ENCODE measurements around the gene LPAR2. TPM values are rescaled to one million over a fixed set of nuclear protein-coding genes. Genes with fewer than 3 reads are reported as not detected.
"Not testable (repeated sequence)": the region's sequence is repeated elsewhere in the genome, so short reads cannot be mapped to it uniquely, and the experiment has no call there.

LPAR2 gene
- total and polyA plus RNA-seq, 4 donors: 5.1 to 42.4 (median 19.5) TPM

GRCh38 chr19:19672816-19673215 is 44.8 kb upstream of the LPAR2 start:
- H3K36me3 ChIP-seq (ENCODE audit: control insufficient read depth in 4 of 4, insufficient read depth in 4 of 4, low read length in 4 of 4): peaks cover 1 to 12% (median 3%) of the 10 kb centered on the region in 4 donors

GRCh38 chr19:19670070-19670551 is 42.1 kb upstream of the LPAR2 start:
- WGBS, 2 donors: 79 to 92% methylated on average over 10 of the region's 10 CpGs
- Histone ChIP-seq H3K9me3 (ENCODE audit: control insufficient read depth in 4 of 4, insufficient read depth in 3 of 4, low read length in 3 of 4) (peaks cover 0 to 4% (median 0%) of the 10 kb centered on the region in 4 donors), H3K27me3 (ENCODE audit: control insufficient read depth in 3 of 3, insufficient read depth in 3 of 3, low read length in 2 of 3) (no peaks in the 10 kb centered on the region), H3K4me3 (no peak overlapping the region), H3K36me3 (ENCODE audit: control insufficient read depth in 4 of 4, insufficient read depth in 4 of 4, low read length in 4 of 4) (peaks cover 0 to 2% (median 0%) of the 10 kb centered on the region in 4 donors), H3K4me1 (ENCODE audit: control insufficient read depth in 5 of 5, insufficient read depth in 5 of 5, low read length in 5 of 5) (peaks cover 0 to 11% (median 4%) of the 10 kb centered on the region in 5 donors), H3K9ac (ENCODE audit: insufficient read depth in 1 of 2, low read length in 2 of 2) (peak overlapping the region in 1 of 2 donors; percentile 37), H3K27ac (ENCODE audit: low read depth in 1 of 2, low read length in 1 of 2) (no peak overlapping the region)
- ATAC-seq (ENCODE audit: insufficient read depth, low FRiP score): no peak
- TF ChIP-seq CTCF (IDR thresholded peaks at IDR 0.05; ENCODE audit: control extremely low read depth, extremely low read depth): no peak
- no peak for DNase-seq

More at GRCh38 chr19:19672816-19673215, 44.8 kb upstream of the LPAR2 start:
- no peaks in the 10 kb centered on the region for H3K27me3 ChIP-seq (ENCODE audit: control insufficient read depth in 3 of 3, insufficient read depth in 3 of 3, low read length in 2 of 3)
- ATAC-seq (ENCODE audit: insufficient read depth, low FRiP score): no peak
- no peak for TF ChIP-seq CTCF (IDR thresholded peaks at IDR 0.05; ENCODE audit: control extremely low read depth, extremely low read depth)
- H3K4me3 ChIP-seq: no peak overlapping the region
- H3K9ac ChIP-seq (ENCODE audit: insufficient read depth in 1 of 2, low read length in 2 of 2): no peak overlapping the region
- 95 to 96% methylated on average over 3 of the region's 3 CpGs for WGBS, 2 donors
- H3K9me3 ChIP-seq (ENCODE audit: control insufficient read depth in 4 of 4, insufficient read depth in 3 of 4, low read length in 3 of 4): peaks cover 0 to 12% (median 0%) of the 10 kb centered on the region in 4 donors
- H3K27ac ChIP-seq (ENCODE audit: low read depth in 1 of 2, low read length in 1 of 2): no peak overlapping the region
- peaks cover 0 to 11% (median 4%) of the 10 kb centered on the region in 5 donors for H3K4me1 ChIP-seq (ENCODE audit: control insufficient read depth in 5 of 5, insufficient read depth in 5 of 5, low read length in 5 of 5)
- no peak for DNase-seq

GRCh38 chr19:19668230-19669012 is 40.4 kb upstream of the LPAR2 start, which contains the start of gene ZNF101:
TSS of gene ZNF101 (plus strand) at chr19:19668839. CDS start at chr19:19668964, 125 bp downstream.
- Histone ChIP-seq H3K9ac (ENCODE audit: insufficient read depth in 1 of 2, low read length in 2 of 2) (peak within 1 kb of the TSS; percentile 63 to 82), H3K4me3 (peak within 1 kb of the TSS; percentile 93), H3K4me1 (ENCODE audit: control insufficient read depth in 5 of 5, insufficient read depth in 5 of 5, low read length in 5 of 5) (peaks cover 0 to 11% (median 4%) of the 10 kb centered on the region in 5 donors), H3K36me3 (ENCODE audit: control insufficient read depth in 4 of 4, insufficient read depth in 4 of 4, low read length in 4 of 4) (peaks cover 0 to under 1% (median 0%) of the 10 kb centered on the region in 4 donors), H3K9me3 (ENCODE audit: control insufficient read depth in 4 of 4, insufficient read depth in 3 of 4, low read length in 3 of 4) (no peaks in the 10 kb centered on the region), H3K27me3 (ENCODE audit: control insufficient read depth in 3 of 3, insufficient read depth in 3 of 3, low read length in 2 of 3) (no peaks in the 10 kb centered on the region), H3K27ac (ENCODE audit: low read depth in 1 of 2, low read length in 1 of 2) (peak within 1 kb of the TSS; percentile 79 to 92)
- no peak for TF ChIP-seq CTCF (IDR thresholded peaks at IDR 0.05; ENCODE audit: control extremely low read depth, extremely low read depth)
- 1 to 3% methylated on average over 36 of the region's 36 CpGs for WGBS, 2 donors
- ATAC-seq (ENCODE audit: insufficient read depth, low FRiP score) (peak; percentile 82), DNase-seq (peak; percentile 93 to 95 (median 94))

- not testable (repeated sequence) for ATAC-seq (ENCODE audit: insufficient read depth, low FRiP score); H3K27ac ChIP-seq (ENCODE audit: low read depth in 1 of 2, low read length in 1 of 2); H3K9ac ChIP-seq (ENCODE audit: insufficient read depth in 1 of 2, low read length in 2 of 2); H3K27me3 ChIP-seq (ENCODE audit: control insufficient read depth in 3 of 3, insufficient read depth in 3 of 3, low read length in 2 of 3); H3K4me3 ChIP-seq; H3K36me3 ChIP-seq (ENCODE audit: control insufficient read depth in 4 of 4, insufficient read depth in 4 of 4, low read length in 4 of 4); H3K9me3 ChIP-seq (ENCODE audit: control insufficient read depth in 4 of 4, insufficient read depth in 3 of 4, low read length in 3 of 4); DNase-seq
- WGBS, 2 donors: 97 to 98% methylated on average over 22 of the region's 22 CpGs
- H3K4me1 ChIP-seq (ENCODE audit: control insufficient read depth in 5 of 5, insufficient read depth in 5 of 5, low read length in 5 of 5): peaks cover 0 to 25% (median 12%) of the 10 kb centered on the region in 5 donors
Observed at GRCh38 chr19:19665420-19665948, 37.5 kb upstream of the LPAR2 start.

Measured in lung (tissue), 12 donors.